Ovary (tissue), 9 donors: Measurements from ENCODE around the gene CABP2. TPM values are rescaled to one million over a fixed set of nuclear protein-coding genes. Genes with fewer than 3 reads are reported as not detected.

Source experiments
- DNase-seq, 5 donors: peaks; one replicate each; pipeline ENCODE4 v3.0.0-alpha.2; 2019 to 2020
- H3K27ac ChIP-seq, 2 donors: fragments of 200-600 bp; one replicate each; pipeline versions ENCODE4 v1.5.1 to v1.8.0; 2019 to 2022
- H3K27me3 ChIP-seq: fragments of 200-600 bp; one replicate; pipeline ENCODE4 v1.8.0; 2022
- H3K36me3 ChIP-seq: fragments of 200-600 bp; sonication (generic); one replicate; pipeline ENCODE4 v1.5.1; 2019
- H3K4me1 ChIP-seq: one replicate; pipeline ENCODE4 v1.8.1; 2013; ENCODE audit warnings: mild to moderate bottlenecking, moderate library complexity; ENCODE audit not compliant: insufficient read depth
- H3K4me3 ChIP-seq: fragments of 200-600 bp; sonication (generic); one replicate; pipeline ENCODE4 v1.5.1; 2017
- H3K9me3 ChIP-seq, 2 donors: fragments of 200-600 bp in 1 of 2; sonication (generic) in 1 of 2; one replicate each; pipeline versions ENCODE4 v1.5.1 to v1.8.1; 2013 to 2019; ENCODE audit warnings: mild to moderate bottlenecking in 1 of 2, moderate library complexity in 1 of 2
- CTCF ChIP-seq, 3 donors: fragments of 450-650 bp in 2 of 3; fragments of 200-600 bp in 1 of 3; IDR thresholded peaks; one replicate each; pipeline versions ENCODE4 v1.5.1 to v1.8.0; 2016 to 2022; ENCODE audit warnings: antibody characterized with exemption in 3 of 3, mild to moderate bottlenecking in 1 of 3
- EP300 ChIP-seq: sonication (generic); formaldehyde crosslinking; IDR thresholded peaks from one replicate; pipeline ENCODE4 v1.6.1; 2017; ENCODE audit warnings: antibody characterized with exemption
- POLR2A ChIP-seq: fragments of 450-650 bp; IDR thresholded peaks from one replicate; pipeline ENCODE4 v1.6.1; 2017; ENCODE audit warnings: antibody characterized with exemption, mild to moderate bottlenecking, moderate library complexity
- WGBS, 3 donors: extraction: QIAGEN DNeasy Blood & Tissue Kit in 1 of 3; methylation state at CpG; one replicate each; pipeline versions ENCODE4 v1.1.5 to v1.1.7; 2013 to 2017; 5-methylcytosine and 5-hydroxymethylcytosine counted together
- intact Hi-C, 4 donors: fragments of 100-400 bp; cut with DNase I; formaldehyde crosslinking; loops; one replicate each; pipeline versions ENCODE4 v1.11.0 to v1.15.1; 2022 to 2023
- polyA plus RNA-seq, 2 donors: library from polyadenylated mRNA; stranded (reverse); fragments of 200-250 nt in 1 of 2; fragments of 350-450 nt in 1 of 2; fragmentation: Illumina TruSeq in 1 of 2; extraction: RNeasy Lipid Tissue Mini Kit (QIAGEN cat#74804) in 1 of 2; gene quantifications; one replicate each; pipeline ENCODE4 v1.2.3, GENCODE V29; 2013 to 2014
- total RNA-seq, 7 donors: library from RNA; depleted of rRNA in 2 of 7; stranded (reverse); fragments of >200 nt in 2 of 7; fragmentation: NEBNext Ultra II Directional in 3 of 7; extraction: Animal tissue kit (Norgen Biotek cat#: 25700) in 3 of 7; gene quantifications; one replicate each; pipeline versions ENCODE4 v1.1.0 to v1.2.4, GENCODE V29; 2016 to 2023
- donor health status: DM: no; HTN: no; CAD: no; lungs with moderate emphysema.
- donor health status: DM: no; HTN: no; CAD: no.
- donor health status: Bipolar disorder and iron deficiency.
- donor health status: DM: yes; HTN: yes; CAD: no.
- donor health status: DM: no; HTN: no; CAD: no.
- donor health status: DM: yes; HTN: yes; CAD: no.

CABP2 gene
- total and polyA plus RNA-seq, 9 donors, result not detected

- H3K9me3 ChIP-seq, result no peaks in the 10 kb centered on the region
- 60 to 66% (median 65%) methylated on average over 5 of the region's 5 CpGs for WGBS, 3 donors
- no peak overlapping the region for H3K27ac ChIP-seq
- H3K4me3 ChIP-seq, result no peak overlapping the region
- H3K36me3 ChIP-seq, result no peaks in the 10 kb centered on the region
- H3K4me1 ChIP-seq, result no peaks in the 10 kb centered on the region
- DNase-seq, result no peak
- intact Hi-C loops, result no loop called here
- no peaks in the 10 kb centered on the region for H3K27me3 ChIP-seq
- no peak for TF ChIP-seq CTCF (IDR thresholded peaks at IDR 0.05)
- TF ChIP-seq EP300, result no peak
- TF ChIP-seq POLR2A, result no peak
These were observed 2.2 kb upstream of the CABP2 start for GRCh38 chr11:67525275-67525976.

- Histone ChIP-seq H3K27ac (no peak overlapping the region), H3K36me3 (no peaks in the 10 kb centered on the region), H3K9me3 (no peaks in the 10 kb centered on the region), H3K27me3 (no peaks in the 10 kb centered on the region), H3K4me1 (no peaks in the 10 kb centered on the region), H3K4me3 (no peak overlapping the region)
- TF ChIP-seq EP300 (no peak), CTCF (IDR thresholded peaks at IDR 0.05) (no peak), POLR2A (no peak)
- intact Hi-C loops, result no loop called here
- WGBS, 3 donors, result 75 to 81% (median 80%) methylated on average over 9 of the region's 9 CpGs
- DNase-seq, result no peak
These were observed 1.2 kb upstream of the CABP2 start for GRCh38 chr11:67524480-67524808.

- intact Hi-C loops, result no loop called here
- Histone ChIP-seq H3K4me1 (no peaks in the 10 kb centered on the region), H3K9me3 (no peaks in the 10 kb centered on the region), H3K27me3 (no peaks in the 10 kb centered on the region), H3K4me3 (no peak overlapping the region), H3K36me3 (no peaks in the 10 kb centered on the region), H3K27ac (no peak overlapping the region)
- 81 to 87% (median 82%) methylated on average over 24 to 25 of the region's 25 CpGs for WGBS, 3 donors
- no peak for DNase-seq
- TF ChIP-seq EP300 (no peak), POLR2A (no peak), CTCF (IDR thresholded peaks at IDR 0.05) (no peak)
These were observed 572 bp upstream of the CABP2 start for GRCh38 chr11:67523556-67524479.

- DNase-seq, result no peak
These were observed 908 bp downstream of the CABP2 start for GRCh38 chr11:67522338-67522737.

More at GRCh38 chr11:67522338-67522737, 908 bp downstream of the CABP2 start:
- WGBS, 3 donors, result 88 to 94% (median 88%) methylated on average over 15 of the region's 15 CpGs
- Histone ChIP-seq H3K27ac (no peak overlapping the region), H3K27me3 (no peaks in the 10 kb centered on the region), H3K4me1 (no peaks in the 10 kb centered on the region), H3K4me3 (no peak overlapping the region), H3K9me3 (no peaks in the 10 kb centered on the region), H3K36me3 (no peaks in the 10 kb centered on the region)
- TF ChIP-seq POLR2A (no peak), CTCF (IDR thresholded peaks at IDR 0.05) (no peak), EP300 (no peak)
- intact Hi-C loops, result no loop called here
